ENCODE results near the gene NCAPH2. TPM values are rescaled to one million over a fixed set of nuclear protein-coding genes. Genes with fewer than 3 reads are reported as not detected.

The NCAPH2 gene
- total RNA-seq, 2 donors from 2014 or later: 29.8 to 32.7 TPM

GRCh38 chr22:50473088-50473487 lies 34.9 kb upstream of the NCAPH2 start:
- ATAC-seq: no peak
- intact Hi-C loops (cut with DNase I): no loop called here
- no peak for DNase-seq

- intact Hi-C loops (cut with DNase I): no loop called here
- DNase-seq (no peak), ATAC-seq (peak; percentile 42 to 43)
These were observed 34.0 kb upstream of the NCAPH2 start for GRCh38 chr22:50473855-50474671.

DNA sequence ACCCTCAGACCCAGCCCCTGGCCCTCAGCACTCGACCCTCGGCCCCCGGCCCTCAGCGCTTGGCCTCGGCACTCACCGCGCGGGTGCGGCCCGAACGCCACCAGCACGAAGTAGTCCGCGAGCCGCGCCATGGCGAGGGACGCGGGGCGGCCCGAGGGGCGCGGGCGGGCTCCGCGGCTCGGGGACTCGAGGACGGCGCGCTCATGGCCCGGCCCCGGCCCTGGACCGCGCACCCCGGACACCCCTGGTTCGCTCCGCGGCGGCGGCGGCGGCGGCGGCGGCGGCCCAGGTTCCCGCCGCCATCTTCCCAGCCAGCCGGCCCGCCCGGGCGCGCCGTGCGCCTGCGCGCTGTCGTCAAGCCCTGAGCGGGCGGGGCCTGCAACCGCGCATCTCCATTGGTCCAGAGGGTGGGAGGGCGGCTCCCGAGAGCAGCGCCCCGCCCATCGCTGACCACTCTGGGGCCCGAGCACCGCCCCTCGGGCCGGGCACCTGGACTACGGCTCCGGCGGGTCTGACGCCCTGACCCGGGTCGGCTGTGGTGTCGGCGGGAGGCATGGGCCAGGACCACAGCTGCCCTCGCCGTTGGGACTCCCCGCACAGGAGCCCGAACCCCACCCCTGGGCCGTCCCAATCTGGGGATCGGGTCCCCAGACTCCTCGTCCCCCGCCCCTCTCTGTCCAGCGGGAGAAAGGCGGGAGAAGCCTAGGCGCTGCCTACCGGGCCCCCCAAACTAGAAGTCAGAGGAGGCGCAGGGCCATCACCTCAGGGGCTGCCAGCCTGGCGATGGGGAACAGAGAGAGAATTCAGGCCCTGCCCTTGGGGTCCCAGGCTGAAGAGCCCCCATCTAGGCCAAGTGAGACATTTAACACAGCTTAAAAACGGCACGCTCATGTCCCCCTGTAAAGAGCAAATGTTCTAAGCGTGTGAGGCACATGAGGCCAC lies 33.0 kb upstream of the NCAPH2 start, which contains the start of gene SBF1:
TSS of gene SBF1 (minus strand) at position 326 of the 942 bp plus-strand sequence. CDS start at position 131, 195 bp downstream.
- DNase-seq (peak; percentile 94), ATAC-seq (peak; percentile 97 to 98)
- intact Hi-C loops (cut with DNase I): no loop called here

- no peak for DNase-seq
- no peak for ATAC-seq
- intact Hi-C loops (cut with DNase I): no loop called here
These were observed 32.4 kb upstream of the NCAPH2 start for GRCh38 chr22:50475652-50476002.

- intact Hi-C loops (cut with DNase I): no loop called here
- ATAC-seq: no peak
- no peak for DNase-seq
These were observed 31.2 kb upstream of the NCAPH2 start for GRCh38 chr22:50476868-50477267.

DNA sequence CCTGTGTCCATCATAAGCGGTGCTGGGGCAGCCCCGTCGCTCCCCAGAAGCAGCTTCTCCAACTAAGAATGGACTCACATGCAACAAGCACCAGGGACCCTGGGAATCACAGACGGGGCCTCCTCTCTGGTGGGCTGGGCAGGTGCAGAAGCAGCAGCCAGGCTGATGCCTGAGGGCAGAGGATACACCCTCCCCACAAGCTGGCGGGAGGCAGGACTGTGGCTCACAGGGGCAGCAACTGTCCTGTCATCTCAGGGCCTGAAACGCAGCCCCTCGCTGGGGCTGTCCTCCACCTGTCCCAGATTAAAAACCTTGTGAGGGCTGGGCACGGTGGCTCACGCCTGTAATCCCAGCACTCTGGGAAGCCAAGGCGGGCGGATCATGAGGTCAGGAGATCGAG lies 30.1 kb upstream of the NCAPH2 start:
- intact Hi-C loops (cut with DNase I): no loop called here
- ATAC-seq (no peak), DNase-seq (no peak)

DNA sequence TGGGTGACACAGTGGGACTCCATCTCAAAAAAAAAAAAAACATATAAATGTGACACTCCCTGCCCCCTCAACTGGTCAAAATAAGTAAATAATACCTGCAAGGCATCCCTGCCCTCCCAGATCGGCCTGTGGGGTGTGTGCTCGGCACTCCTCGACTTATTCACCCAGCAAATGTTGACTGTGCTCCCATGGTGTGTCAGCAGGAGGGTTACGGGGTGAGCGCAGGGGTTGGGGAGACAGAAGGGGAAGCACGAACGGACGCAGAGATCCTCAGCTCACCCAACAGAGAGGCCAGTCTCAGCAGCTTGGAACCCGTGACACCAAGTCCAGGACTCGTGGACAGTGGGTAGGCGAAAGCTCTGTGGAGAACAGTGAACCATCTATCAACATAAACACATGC lies 28.3 kb upstream of the NCAPH2 start:
- no peak for DNase-seq
- intact Hi-C loops (cut with DNase I): no loop called here
- ATAC-seq: no peak

- no peak for ATAC-seq
- intact Hi-C loops (cut with DNase I): no loop called here
These were observed 27.0 kb upstream of the NCAPH2 start for GRCh38 chr22:50481045-50481439.

DNA sequence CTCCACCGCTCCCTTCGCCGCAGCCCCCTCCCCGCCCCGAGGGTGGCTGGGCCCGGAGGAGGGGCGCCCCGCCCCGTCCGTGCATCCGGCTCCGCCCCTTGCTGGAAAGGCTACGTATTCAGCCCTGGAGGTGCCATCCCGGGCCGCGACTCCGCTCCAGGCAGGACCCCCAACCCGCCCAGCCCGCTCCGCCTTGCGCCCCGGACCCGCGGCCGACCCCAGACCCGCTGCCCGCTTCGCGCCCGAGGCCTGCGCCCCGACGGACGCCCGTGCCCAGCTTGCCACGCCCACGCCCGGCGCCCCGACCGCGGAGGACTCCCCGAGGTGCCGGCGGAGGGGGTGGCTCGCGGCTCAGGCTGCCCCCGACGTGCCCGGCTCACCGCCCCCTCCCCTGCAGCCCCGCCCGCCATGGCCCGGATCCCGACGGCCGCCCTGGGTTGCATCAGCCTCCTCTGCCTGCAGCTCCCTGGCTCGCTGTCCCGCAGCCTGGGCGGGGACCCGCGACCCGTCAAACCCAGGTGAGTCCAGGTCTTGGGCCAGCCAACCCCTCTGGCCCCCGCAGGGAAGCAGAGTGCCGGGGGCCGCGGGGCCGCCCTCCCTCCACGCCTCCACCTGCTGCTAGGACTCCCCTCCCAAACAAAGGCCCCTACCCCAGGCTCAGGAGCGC lies 26.5 kb upstream of the NCAPH2 start, which contains the start of gene ADM2:
TSS of gene ADM2 (plus strand) at position 104 of the 667 bp plus-strand sequence. CDS start at position 409, 305 bp downstream.
- intact Hi-C loops (cut with DNase I): no loop called here
- ATAC-seq: peak; percentile 46 to 52
- no peak for DNase-seq

More at GRCh38 chr22:50481045-50481439, 27.0 kb upstream of the NCAPH2 start:
- no peak for DNase-seq

DNA sequence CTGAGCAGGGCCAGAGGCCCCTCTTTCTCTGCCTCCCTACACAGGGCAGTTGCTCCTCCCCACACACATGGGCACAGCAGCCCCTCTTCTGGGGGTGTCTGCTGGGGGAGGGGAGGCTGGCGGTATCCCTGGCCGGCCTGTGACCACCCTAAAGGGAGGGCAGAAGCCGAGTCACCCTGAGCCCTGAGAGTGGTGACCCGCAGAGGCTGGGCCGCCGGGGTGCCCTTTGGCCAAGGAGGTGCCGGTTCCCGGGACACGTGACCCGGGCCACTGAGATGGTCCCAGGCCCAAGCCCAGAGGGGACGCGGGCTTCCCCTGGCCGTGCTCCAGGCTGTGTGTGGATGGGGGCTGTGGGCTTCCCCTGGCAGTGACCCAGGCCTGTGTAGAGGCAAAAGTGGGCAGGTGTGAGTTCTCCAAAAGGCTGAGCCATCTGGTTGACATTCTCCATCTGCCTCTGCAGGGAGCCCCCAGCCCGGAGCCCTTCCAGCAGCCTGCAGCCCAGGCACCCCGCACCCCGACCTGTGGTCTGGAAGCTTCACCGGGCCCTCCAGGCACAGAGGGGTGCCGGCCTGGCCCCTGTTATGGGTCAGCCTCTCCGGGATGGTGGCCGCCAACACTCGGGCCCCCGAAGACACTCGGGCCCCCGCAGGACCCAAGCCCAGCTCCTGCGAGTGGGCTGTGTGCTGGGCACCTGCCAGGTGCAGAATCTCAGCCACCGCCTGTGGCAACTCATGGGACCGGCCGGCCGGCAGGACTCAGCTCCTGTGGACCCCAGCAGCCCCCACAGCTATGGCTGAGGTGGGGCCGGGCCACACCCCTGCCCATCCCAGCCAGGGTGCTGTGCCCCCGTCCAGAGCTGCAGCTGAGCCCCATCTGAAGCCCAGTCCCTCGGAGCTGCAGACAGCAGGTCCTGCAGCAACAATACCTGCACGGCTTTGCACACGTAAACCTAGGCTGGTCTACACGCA lies 25.6 kb upstream of the NCAPH2 start:
- ATAC-seq: no peak

GRCh38 chr22:50483106-50483505 lies 24.9 kb upstream of the NCAPH2 start:
- intact Hi-C loops (cut with DNase I): no loop called here
- no peak for ATAC-seq
- DNase-seq: no peak

More for the DNA sequence above, 25.6 kb upstream of the NCAPH2 start:
- no peak for DNase-seq
- intact Hi-C loops (cut with DNase I): no loop called here

GRCh38 chr22:50483556-50483955 lies 24.5 kb upstream of the NCAPH2 start:
- DNase-seq: no peak

GRCh38 chr22:50483977-50484853 lies 23.8 kb upstream of the NCAPH2 start:
- no peak for ATAC-seq
- intact Hi-C loops (cut with DNase I): no loop called here
- no peak for DNase-seq

More at GRCh38 chr22:50483556-50483955, 24.5 kb upstream of the NCAPH2 start:
- intact Hi-C loops (cut with DNase I): no loop called here
- no peak for ATAC-seq

DNA sequence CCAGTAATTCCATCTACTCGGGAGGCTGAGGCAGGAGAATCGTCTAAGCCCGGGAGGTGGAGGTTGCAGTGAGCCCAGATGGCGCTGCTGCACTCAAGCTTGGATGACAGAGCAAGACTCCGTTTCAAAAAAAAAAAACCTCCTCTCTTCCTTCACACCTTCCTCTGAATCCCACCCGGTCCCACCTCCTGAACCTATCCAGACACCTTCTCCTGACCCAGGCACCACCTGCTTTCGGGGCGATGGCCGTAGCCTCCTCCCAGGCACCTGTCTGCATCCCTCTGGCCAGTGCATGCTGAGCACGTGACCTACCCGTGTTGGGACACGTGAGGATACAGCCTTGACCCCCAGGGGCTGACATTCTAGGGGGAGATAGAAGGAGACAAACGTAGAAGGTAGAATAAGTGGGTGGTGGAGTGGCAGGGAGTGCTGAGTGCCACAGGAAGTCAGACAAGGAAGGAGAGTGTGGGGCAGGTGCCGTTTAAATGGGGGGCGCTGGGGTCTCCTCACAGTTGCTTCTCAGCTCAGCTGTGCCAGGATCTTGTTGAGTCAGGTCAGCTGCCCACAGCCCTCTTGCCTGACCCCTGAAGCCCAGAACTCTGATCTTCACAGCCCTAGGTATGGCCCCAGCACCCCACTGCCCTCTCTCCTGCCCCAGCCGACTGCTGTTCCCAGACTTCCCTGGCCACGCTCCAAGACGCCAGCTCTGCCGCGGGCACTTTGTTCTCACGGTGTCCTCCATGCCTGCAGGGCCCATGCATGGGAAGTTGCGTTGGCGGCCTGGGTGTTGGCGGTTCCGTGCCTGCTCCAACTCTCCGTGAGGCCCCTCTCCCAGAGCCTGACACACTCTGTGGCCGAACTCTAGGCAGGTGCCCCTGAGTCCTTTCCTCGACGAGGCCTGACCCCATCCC lies 22.5 kb upstream of the NCAPH2 start:
- intact Hi-C loops (cut with DNase I): no loop called here

DNA sequence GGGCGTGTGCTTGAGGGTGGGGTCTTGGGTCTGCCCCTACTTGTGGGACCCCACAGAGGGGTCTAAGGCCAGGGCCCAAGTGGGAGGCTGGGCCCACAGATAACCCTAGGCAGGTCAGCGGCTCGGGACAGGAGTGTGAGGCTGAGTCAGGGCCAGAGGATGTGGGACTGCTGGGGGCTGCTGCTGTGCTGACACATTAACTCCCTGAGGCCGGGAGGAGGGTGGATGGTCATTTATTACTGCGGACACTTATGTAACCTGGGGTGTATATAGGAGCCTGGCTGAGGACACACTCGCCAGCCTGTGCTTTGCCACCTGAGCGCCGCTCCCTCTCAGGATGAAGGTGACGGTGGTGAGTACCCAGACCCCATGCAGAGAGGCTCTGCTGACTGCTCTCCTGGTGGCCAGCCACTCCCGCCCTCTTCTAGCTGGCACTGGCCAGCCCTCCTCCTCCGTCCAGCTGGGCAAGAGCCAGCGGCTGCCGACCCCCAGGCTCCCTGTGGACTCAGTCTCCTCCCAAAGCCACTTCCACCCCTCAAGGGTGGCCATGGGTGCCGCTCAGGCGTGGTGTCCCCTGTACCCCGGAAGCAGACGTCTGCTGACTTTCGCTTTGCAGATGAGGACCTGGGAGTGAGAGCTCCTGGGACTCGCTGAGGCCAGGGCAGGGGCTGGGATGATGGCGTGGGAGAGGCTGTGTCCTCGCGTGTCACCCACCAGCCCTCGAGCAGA lies 21.3 kb upstream of the NCAPH2 start, which contains the start of gene MIOX:
TSS of gene MIOX (plus strand) at position 299 of the 729 bp plus-strand sequence. CDS start at position 338, 39 bp downstream.
- no peak for ATAC-seq

More for the DNA sequence above, 22.5 kb upstream of the NCAPH2 start:
- no peak for ATAC-seq
- no peak for DNase-seq

More for the DNA sequence above, 21.3 kb upstream of the NCAPH2 start, which contains the start of gene MIOX:
- DNase-seq: no peak
- intact Hi-C loops (cut with DNase I): no loop called here
